CD4-positive, alpha-beta T cell treated with Interferon gamma for 1 hour (primary cell): Measurements from ENCODE around the gene CSNK1D.
"Not testable (repeated sequence)": the region's sequence is repeated elsewhere in the genome, so short reads cannot be mapped to it uniquely, and the experiment has no call there.

Source experiments
- DNase-seq: peaks from one replicate; pipeline ENCODE4 v3.0.0-alpha.2; 2020

CSNK1D gene

DNA sequence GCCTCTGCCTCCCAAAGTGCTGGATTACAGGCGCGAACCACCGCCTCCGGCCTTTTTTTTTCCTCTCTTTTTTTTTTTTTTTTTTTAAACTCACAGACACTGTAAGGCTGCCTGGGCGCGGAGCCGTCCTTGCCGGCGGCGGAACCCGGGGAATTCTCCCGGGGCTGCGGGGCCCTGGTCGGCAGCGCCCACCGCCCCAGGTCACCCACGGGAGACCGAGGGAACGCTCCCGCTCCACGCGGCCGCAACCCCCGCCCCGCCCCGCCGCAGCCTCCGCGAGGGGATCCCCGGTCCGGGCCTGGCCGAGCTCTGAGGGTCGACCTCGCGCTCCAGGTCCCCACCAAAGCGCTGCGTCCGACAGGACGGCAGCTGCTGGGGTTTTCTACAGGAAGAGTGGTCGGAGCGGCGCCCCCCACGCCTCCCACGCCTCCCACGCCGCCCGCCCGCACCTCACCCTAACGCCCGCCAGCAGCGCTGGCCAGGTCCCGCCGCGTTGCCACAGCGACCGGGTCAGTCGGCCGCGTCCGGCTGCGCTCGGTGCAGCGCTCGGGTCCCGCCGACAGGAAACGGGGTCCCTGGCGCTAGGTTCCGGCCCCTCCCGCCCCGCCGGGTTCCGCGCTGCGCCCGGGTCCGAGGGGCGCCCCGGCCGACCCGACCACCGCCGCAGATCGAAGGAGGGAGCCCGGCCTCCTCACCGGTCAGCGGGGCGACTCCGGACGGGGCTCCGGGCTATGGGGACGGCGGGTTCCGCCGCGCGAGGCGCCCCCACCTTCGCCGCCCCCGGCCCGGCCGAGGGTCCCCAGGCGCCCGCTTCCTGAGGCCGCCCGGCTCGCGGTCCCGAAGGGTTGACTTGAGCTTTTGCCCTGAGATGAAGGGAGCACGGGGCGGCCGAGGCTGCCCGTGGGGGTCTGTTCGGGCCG is 60.9 kb downstream of the CSNK1D start, which contains the start of gene CCDC57:
CCDC57 (minus strand) TSS at position 512 of the 920 bp plus-strand sequence. CDS start 10,898 bp downstream, outside the sequence.
- DNase-seq = peak; percentile 78

DNA sequence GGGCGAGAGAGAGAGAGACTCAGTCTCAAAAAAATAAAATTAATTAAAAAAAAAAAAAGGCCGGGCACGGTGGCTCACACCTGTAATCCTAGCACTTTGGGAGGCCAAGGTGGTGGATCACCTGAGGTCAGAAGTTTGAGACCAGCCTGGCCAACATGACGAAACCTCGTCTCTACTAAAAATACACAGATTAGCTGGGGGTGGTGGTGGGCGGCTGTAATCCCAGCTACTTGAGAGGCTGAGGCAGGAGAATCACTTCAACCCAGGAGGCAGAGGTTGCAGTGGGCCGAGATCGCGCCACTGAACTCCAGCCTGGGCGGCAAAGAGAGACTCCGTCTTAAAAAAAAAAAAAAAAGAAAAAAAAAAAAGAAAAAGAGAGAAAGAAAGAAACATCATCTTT is 62.8 kb downstream of the CSNK1D start:
- not testable (repeated sequence) for DNase-seq

DNA sequence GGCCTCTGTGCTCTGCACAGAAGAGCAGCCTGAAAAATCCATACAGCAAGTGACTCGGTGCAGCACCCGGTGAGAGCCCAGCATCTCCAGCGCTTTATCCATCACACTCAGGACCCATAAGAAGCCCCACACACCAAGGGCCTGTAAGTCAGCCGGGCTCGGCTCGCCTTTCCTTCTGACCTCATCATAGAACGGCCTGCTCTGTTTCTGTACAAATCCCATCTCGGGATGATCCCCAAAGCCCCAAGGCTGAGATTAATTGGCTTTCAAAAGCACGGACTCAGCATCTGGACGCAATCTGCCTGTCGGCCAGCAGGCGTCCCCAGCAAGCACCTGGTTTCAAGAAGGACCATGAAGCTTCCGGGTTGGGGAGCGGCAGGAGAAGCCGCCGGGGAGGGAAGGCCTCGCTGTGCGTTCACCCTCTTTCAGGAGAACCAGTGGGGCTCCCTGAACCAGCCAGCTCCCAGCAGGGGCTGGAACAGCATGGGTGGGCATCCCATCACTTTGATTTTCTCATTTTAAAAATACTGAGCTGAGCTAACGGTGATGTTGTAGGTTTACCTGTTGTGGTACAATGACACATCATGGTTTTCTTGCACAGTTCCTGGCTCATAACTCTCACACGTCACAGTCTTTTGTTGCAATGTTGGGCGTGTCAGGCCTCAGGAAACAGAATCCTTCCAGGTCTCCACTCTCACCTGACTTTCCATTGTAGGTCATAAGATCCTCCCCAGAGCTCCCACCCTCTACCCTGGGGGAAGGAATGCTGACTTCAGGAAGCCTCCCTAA is 67.6 kb downstream of the CSNK1D start:
- DNase-seq = peak; percentile 83

DNA sequence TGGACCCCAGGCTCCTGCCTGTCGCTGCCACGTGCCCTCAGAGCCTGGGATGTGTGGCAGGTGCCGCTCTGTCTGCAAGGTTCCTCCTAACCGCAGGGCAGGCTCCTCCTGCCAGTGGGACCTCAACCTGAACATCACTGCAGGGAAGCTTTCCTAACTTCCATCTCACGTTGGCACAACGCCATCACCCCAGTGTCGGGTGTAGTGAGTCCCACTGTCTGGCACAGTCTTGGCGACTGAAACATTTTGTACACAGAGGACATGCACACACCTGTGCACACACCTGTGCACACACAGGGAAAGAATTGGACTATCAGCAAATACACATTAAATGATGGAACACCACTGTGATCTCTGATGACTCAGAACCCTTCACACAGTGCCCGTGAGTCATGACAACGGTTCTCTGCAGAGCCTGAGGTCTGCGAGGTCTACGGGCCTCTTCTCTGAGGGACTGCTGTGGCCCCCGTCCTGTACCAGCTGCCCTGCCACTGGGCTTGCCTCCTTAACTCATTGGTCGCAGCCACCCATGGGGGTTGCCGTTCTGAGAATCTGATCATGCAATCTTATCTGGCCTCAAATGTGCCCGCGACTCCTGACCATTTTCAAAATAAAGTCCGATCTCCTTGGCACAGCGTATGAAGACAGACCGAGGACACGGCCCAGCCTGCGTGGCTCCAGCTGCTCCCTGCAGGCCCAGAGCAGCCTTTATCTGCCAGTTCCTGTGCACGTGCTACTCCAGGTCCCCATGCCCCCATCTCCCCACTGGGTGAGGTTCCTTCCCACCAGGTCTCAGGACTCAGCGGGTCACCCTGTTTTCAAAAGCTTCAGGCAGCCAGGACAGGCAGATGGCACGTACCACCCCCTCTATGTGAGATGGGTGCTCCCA is 68.4 kb downstream of the CSNK1D start:
- no peak for DNase-seq

DNA sequence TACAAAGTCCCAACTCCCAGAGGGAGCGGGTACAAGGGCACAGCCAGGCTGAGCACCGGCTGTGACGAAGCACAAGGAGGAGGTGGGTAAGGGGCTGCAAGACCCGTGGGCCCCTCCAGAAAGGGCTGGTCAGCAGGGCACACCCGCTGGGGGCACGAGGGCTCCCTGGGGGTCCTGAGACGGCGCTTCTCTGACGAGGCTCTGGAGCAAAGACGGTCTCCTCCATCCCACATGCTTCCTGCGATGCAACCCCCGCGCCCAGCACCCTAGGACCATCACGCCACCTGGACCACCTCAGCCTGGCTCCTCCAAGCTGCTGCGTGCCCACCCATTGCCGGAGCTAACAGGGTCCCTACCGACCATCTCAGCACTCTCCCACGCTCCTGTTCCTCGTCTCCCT is 69.6 kb downstream of the CSNK1D start:
- no peak for DNase-seq

DNA sequence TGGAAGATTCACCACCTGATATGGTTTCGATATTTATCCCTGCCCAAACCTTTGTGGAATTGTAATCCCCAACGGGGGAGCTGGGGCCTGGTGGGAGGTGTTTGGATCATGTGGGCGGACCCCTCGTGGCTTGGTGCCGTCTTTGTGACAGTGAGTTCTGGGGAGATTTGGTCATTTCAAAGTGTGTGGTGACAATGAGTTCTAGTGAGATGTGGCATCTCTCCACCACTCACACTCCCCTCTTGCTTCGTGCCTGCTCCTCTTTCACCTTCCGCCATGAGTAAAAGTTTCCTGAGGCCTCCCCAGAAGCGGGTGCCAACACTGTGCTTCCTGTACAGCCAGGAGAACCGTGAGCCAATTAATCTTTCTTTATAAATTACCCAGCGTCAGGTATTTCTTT is 70.5 kb downstream of the CSNK1D start:
- no peak for DNase-seq

DNA sequence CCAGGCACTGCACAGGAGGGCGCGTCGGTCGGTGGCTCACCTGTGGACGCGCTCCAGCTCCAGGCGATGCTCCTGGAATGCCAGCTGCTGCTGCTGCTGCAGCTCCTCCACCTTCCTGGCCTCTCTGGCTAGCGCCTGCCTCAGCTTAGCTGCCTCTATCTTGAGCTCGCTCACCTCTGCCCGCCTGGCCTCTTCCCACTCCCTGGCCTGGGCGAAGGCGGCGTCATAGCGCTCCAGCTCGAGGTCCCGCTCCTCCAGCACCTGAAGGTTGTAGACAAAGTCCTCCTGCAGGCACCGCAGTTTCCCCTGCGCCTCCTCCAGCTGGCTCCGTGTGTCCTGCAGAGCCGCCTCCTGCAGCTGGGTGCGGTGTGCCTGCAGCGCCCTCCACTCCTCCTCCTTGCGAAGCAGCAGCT is 72.0 kb downstream of the CSNK1D start:
- no peak for DNase-seq

DNA sequence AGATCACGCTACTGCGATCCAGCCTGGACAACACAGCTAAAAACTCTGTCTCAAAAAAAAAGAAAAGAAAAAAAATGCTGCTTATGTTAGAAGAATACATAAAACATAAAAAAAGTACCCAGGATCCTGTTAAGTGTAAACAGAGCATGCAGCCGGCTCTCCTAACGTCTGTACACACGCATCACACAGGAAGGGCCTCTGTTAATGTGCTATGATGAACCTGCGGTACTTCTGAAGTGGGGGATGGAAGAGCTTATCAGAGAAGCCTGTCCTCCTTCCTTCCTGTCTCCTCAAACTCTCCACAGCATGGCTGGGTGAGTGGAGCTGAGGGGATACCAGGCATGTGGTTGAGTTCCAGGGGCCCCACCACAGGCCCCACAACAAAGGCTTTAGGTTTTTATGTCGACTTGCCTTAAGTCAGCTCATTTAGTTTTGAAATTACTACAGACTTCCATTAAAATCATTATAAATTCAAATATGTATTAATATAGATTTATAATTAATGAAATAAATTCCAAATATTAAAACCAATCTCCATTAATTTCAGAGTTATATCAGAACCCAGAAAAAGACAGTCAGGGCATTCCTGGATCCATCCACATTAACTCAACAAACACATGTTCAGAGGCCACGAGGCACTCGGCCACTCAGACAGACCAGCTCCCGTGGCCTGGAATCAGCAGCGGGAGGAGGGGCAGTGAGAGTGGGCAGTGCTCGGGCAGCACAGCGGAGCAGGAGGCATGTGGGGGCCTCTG is 72.6 kb downstream of the CSNK1D start:
- peak; percentile 77 for DNase-seq

DNA sequence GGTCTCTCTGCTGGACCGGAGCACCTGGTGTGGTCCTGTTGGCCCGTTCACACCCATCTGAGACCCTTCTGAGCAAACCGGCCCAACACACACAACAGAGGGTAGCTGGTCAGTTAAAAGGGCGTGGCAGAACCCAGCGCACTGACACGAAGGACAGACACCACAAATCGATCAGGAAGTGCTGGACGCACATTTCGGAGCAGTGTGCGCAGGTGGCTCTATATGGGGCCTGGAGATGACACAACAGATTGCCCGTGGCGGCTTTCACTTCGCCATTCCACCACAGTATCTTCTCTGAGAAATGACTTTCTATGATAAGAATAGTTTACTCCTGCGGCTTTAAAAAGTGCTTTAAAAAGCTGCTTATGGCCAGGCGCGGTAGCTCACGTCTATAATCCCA is 73.4 kb downstream of the CSNK1D start:
- DNase-seq = no peak

DNA sequence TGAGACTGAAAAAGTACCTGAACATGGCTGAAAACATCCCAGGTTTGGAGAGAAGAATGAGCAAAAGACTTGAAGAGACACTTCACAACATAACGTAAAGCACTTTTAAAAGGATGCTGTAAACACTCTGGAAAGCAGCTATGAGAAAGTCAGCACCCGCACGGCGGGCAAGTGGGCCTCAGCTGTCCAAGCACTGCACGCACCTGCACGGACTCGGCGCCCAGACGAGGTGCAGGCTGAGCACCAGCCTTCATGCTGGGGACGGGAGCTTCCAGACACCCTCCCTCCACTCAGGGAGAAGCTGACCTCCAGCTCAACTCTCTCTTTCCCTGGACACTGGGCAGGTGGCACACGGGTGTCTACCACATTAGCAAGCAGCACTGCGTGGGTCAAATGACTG is 74.0 kb downstream of the CSNK1D start:
- DNase-seq = no peak

DNA sequence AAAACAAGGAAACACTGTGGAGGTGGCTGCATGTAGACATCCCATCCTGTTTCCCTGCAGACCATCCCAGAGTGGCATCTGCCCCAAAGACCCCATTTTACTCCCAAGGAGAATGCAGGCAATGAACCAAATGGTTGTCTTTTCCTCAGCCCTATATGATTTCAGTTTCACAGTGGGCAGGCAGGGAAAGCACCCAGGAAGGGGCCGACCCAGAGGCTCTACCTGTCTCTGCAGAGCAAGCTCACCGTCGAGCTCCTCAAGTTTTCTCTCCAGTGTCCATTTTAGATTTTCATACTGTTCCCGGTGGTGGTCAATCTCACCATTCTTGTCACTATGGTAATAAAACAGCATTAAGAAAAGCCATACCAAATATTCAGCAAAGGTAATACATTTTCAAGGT is 75.4 kb downstream of the CSNK1D start:
- DNase-seq = no peak

DNA sequence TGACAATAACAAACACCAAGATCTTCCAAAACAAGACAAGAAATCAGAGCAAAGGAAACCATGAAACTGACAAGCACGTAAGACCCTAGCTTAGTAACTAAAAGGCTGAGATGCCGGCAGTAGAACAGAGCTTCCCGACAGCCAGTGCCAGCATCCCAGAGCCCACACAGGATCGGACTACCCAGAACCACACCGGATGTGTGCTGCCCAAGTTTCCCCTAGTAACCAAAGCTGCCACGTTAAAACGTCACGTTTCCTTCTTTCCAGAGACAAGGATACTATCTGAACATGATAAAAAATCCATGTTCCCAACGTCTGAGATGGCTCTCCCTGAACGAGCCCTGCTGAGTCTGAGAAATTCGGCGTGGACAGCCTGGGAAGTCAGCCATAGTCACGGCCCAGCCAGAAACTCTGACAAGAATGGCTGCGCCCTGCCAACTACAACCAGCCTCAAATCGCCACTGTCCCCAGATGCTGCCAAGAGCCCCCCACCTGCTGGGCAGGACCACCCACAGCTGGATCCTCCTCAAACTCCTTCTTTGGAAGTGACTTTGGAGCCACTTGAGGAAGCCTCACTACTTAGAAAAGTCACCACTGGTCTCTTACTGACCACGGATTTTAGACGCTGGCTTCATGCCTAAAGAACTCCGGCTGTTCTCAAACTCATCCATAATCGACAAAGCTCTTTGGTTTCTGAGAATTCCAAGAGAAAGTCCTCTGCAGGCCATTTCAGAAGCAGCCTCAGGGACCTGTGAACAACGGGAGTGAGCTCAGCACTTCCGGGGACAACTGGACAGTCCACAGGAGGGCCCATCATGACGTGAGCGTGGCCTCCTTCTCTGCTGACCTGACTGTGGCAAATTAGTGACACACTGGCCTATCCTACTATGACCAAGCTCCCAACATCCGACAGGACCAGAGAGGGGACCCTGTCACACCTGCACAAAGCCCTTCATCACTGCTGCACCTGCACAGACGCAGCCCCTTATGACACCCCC is 77.5 kb downstream of the CSNK1D start:
- no peak for DNase-seq

DNA sequence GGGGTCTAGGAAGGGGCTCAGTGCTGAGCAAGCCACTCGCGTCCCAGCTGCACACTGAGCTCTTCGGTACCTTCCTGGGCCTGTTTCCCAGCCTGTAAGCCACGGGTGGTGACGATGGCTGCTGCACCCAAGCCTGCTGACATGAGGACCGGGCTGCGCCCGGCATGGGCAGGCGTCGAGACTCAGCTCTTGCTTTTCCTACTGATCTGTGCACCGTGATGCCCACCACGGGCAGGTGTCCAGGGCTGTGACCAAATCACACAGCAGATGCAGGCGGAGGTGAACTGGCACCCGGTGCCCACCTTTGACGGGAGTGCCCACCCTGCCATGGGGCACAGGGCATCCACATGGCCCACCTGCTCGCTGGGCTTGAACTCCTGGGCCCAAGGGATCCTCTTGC is 78.7 kb downstream of the CSNK1D start:
- DNase-seq = no peak

DNA sequence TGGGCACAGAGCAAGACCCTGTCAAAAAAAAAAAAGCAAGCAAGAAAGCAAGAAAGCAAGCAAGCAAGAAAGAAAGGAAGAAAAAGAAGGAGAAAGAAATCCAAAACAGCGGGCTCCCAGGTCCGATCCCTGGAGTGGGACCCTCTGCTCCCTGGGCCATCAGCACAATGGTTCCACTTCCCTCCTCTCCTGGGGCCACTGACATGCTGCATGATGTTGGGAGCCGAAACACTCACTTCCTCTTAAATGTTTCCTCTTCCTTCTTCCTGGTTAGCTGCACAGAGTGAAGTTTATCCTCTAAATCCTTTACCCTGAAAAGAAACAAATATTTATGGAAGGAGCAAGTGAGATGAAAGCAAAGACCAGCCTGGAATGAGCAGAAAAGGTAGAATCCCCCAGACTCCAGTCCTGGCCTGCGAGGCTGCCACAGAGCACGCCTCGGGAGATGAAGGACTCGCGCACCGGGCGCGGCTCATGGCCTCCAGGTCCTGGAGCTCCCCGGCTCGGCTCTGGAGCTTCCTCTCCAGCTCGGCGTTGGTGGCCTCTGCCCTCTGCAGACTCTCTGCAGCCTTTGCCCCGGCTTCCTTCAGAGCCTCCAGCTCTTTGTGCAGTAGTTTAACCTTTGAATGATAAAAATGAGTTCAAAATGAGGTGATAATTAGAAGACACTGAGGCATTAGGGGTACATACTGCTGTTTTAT is 79.8 kb downstream of the CSNK1D start:
- no peak for DNase-seq

DNA sequence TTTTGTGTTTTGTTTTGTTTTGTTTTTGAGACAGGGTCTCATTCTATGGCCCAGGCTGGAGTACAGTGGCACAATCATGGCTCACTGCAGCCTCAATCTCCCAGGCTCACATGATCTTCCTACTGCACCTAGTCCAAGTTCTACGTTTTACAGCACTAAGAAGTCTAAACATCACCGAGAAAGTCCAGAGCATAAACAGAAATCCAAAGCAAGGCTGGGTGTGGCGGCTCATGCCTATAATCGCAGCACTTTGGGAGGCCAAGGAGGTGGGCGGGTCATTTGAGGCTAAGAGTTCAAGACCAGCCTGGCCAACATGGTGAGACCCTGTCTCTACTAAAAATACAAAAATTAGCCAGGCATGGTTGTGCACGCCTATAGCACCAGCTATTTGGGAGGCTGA is 80.5 kb downstream of the CSNK1D start:
- DNase-seq = not testable (repeated sequence)
